HG03095 (cell line): ENCODE data around the gene ARF3.

Source experiments
- ATAC-seq: cut with Tn5 transposase; IDR thresholded peaks from one replicate; pipeline ENCODE4 v1.9.1; 2021; ENCODE audit warnings: moderate library complexity; ENCODE audit not compliant: unreplicated experiment

The ARF3 gene

GRCh38 chr12:48982397-48983080 is 25.3 kb upstream of the ARF3 start:
- ATAC-seq = no peak

DNA sequence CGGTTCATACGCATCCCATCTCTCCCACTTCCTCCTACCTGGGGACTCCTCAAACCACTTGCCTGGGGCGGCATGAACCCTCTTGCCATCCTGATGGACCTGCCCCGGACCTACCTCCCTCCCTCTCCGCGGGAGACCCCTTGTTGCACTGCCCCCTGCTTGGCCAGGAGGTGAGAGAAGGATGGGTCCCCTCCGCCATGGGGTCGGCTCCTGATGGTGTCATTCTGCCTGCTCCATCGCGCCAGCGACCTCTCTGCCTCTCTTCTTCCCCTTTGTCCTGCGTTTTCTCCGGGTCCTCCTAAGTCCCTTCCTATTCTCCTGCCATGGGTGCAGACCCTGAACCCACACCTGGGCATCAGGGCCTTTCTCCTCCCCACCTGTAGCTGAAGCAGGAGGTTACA is 24.5 kb upstream of the ARF3 start:
- no peak for ATAC-seq

GRCh38 chr12:48980953-48981756 is 23.9 kb upstream of the ARF3 start:
- no peak for ATAC-seq

DNA sequence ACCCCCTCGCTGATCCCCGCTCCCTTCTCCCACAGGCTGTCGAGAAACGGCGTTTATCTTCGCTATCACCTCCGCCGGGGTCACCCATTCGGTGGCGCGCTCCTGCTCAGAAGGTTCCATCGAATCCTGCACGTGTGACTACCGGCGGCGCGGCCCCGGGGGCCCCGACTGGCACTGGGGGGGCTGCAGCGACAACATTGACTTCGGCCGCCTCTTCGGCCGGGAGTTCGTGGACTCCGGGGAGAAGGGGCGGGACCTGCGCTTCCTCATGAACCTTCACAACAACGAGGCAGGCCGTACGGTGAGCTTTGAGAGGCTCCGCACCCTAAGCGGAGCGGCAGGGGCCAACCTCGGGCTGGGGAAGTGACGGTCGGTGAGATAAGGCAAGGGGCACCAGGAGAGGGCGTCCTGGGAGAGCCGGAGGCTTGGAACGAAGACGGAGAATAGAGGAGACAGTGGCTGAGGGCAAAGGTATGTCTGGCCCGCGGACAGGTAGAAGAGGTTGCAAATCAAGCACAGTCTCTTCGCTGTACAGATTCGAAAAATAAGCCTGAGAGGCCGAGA is 23.2 kb upstream of the ARF3 start:
- no peak for ATAC-seq

GRCh38 chr12:48979602-48980388 is 22.5 kb upstream of the ARF3 start:
- ATAC-seq = no peak

- ATAC-seq = no peak
These were observed 21.7 kb upstream of the ARF3 start for GRCh38 chr12:48978741-48979601.

GRCh38 chr12:48978291-48978740 is 21.0 kb upstream of the ARF3 start, which contains the start of gene WNT1:
TSS of gene WNT1 (plus strand) at chr12:48978322. CDS start at chr12:48978651, 329 bp downstream.
- ATAC-seq = no peak

DNA sequence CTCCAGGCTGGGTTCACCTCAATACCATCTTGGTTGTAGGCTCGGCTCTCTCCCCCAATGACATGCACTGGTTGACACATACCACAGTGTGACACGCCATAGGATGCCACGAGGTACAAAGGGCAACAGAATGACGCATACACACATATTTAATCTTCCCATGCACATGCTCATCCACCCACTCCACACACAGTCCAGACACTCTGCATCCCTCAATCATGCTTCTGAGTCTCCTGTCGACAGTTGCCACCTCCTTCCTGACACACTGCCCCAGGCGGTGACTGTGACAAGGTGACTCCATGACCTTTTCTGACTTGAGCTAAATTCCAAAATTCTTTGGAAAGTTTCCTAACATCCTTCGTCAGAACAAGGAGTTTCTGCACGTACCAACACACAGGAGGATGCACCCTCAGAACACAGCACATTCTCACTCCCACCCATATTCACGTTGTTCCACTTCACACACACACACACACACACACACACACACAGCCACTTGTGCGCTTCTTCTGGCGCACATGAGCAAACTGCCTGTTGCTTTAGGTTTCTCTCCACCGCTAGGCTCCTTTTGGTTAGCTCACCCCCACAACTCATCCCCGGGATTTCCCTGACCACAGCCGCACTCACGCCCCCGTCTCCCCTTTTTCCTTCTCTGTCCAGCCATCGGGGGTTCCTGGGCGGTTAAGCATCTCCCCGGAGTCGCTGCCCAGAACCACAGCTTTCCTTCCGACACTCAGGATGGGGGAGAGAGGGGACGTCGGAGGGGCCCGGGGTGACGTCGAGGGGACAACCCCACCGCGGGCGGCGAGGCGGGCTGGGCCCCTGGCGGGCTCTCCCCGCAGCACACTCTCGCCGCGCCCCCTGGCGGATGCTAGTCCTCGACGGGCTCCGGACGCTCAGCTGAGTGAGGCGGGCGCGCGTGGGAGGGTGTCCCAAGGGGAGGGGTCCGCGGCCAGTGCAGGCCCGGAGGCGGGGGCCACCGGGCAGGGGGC is 20.3 kb upstream of the ARF3 start:
- peak; percentile 57 for ATAC-seq

- ATAC-seq = no peak
These were observed 16.8 kb upstream of the ARF3 start for GRCh38 chr12:48973941-48974673.

- no peak for ATAC-seq
These were observed 16.2 kb upstream of the ARF3 start for GRCh38 chr12:48973531-48973930.

GRCh38 chr12:48972952-48973483 is 15.7 kb upstream of the ARF3 start:
- no peak for ATAC-seq

DNA sequence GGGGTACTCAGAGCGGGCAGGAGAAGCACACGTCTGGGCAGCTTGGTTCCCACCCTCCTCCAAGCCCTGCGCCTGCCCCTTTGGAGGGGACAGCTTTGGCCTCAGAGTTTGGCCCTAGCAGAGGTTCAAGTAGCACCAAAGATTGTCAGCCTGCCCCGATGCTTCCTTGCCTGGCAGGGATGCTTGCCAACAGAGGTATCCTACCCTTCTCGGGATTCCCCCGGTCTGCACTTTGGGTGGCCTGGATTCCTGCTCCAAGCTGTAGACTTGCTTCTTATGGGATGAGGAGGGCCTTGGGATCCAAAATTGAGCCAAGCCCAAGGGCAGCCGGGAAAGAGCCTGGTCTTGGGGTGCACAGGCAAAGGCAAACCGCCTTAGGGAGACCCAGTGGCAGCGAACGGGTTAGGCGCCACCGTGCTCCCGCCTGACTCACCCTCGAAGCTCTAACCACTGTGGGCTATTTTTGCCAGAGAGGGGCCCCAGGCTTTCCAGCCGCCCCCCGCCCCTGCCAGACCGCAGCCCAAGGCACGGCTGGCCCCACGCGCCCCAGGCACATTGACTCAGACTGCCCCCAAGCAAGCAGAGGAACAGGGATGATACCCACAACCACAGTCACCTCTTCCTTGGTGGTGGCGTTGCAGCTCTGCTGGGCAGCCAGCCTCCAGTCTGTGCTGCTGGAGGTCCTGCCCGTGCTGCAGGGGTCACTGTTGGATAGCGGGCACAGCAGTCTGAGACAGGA is 15.1 kb upstream of the ARF3 start:
- ATAC-seq = no peak

- no peak for ATAC-seq
These were observed 13.5 kb upstream of the ARF3 start for GRCh38 chr12:48970702-48971334.

GRCh38 chr12:48969833-48970701 is 12.8 kb upstream of the ARF3 start:
- ATAC-seq = no peak

GRCh38 chr12:48969160-48969771 is 12.0 kb upstream of the ARF3 start:
- ATAC-seq = no peak

- no peak for ATAC-seq
These were observed 11.2 kb upstream of the ARF3 start for GRCh38 chr12:48968467-48968866.
